Measurements from ENCODE around the gene ZDHHC24.

The ZDHHC24 gene

DNA sequence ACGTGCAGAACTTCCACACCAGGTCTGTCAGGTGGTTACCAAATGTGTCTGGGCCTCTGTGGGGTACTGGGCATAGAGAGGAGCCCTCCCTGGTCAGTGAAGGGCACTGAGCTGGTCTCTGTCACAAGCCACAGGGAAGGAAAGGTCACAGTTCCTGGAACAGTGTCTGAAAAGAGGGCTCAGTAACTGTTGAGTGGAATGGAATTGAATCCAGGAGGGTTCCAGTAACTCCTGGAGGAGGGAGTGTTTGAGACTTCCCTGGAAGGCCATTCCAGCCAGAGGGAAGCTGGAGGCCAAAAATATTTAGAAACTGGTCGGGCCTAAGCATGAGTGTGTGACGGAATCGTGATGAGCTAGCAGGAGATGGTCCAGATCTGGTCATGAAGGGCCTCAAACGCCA, 8.8 kb upstream of the ZDHHC24 start:
- no peak for DNase-seq (ENCODE audit: extremely low read depth, insufficient read length)
- TF ChIP-seq, protein P1, sequence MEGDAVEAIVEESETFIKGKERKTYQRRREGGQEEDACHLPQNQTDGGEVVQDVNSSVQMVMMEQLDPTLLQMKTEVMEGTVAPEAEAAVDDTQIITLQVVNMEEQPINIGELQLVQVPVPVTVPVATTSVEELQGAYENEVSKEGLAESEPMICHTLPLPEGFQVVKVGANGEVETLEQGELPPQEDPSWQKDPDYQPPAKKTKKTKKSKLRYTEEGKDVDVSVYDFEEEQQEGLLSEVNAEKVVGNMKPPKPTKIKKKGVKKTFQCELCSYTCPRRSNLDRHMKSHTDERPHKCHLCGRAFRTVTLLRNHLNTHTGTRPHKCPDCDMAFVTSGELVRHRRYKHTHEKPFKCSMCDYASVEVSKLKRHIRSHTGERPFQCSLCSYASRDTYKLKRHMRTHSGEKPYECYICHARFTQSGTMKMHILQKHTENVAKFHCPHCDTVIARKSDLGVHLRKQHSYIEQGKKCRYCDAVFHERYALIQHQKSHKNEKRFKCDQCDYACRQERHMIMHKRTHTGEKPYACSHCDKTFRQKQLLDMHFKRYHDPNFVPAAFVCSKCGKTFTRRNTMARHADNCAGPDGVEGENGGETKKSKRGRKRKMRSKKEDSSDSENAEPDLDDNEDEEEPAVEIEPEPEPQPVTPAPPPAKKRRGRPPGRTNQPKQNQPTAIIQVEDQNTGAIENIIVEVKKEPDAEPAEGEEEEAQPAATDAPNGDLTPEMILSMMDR (IDR thresholded peaks at IDR 0.05; ENCODE audit: insufficient read depth, low read length, poor library complexity, severe bottlenecking) = no peak
- H3K27me3 ChIP-seq (replicated peaks; ENCODE audit: control insufficient read depth, insufficient read depth, low read length) = no peaks in the 10 kb centered on the region
- no peaks in the 10 kb centered on the region for H3K36me3 ChIP-seq (ENCODE audit: control insufficient read depth, insufficient read depth, low read length)
- H3K4me3 ChIP-seq (replicated peaks; ENCODE audit: low read depth, low read length) = no peak overlapping the region

DNA sequence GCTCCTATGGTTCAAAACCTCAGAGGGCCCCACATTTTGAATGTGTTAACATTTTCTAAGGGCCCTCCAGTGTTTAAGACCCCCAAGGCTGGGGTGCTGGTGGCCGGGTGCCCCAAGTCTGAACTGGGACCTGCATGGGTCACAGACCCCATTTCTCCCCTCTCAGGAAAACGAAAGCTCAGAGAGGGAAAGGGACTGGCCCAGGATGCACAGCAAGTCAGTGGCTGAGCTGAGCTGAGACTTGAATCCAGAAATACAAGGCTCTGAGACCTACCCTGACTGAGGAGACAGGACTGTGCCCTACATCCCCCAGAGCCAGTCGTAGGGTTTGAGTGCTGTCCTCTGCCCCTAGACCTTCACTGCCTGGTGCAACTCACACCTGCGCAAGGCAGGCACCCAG, 5.0 kb upstream of the ZDHHC24 start:
- Histone ChIP-seq H3K36me3 (ENCODE audit: control insufficient read depth, insufficient read depth, low read length) (no peaks in the 10 kb centered on the region), H3K4me3 (replicated peaks; ENCODE audit: low read depth, low read length) (no peak overlapping the region), H3K27me3 (replicated peaks; ENCODE audit: control insufficient read depth, insufficient read depth, low read length) (no peaks in the 10 kb centered on the region; the same call in 1 of the 2 replicates)
- TF ChIP-seq, protein P1 (IDR thresholded peaks at IDR 0.05; ENCODE audit: insufficient read depth, low read length, poor library complexity, severe bottlenecking) = no peak
- DNase-seq (ENCODE audit: extremely low read depth, insufficient read length) = no peak

DNA sequence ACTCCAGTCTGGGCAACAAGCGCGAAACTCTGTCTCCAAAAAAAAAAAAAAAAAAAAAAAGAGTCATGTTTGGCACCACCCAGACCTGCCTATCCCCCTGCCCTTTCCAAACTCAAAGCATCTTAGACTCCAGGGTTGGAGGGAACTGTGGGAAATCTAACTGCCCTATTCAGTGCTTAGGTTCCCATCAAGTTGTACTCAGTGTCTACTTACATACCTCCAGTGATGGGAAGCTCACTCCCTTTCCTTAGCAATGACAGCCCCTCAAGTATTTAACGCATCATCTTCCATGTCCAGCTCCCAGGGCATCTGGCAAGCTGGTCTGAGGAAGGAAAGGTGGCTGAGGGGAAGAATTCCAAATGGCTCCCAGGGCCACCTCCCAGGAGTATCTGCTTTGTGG, 3.8 kb upstream of the ZDHHC24 start:
- DNase-seq (ENCODE audit: extremely low read depth, insufficient read length) = no peak
- H3K4me3 ChIP-seq (replicated peaks; ENCODE audit: low read depth, low read length) = no peak overlapping the region
- H3K36me3 ChIP-seq (ENCODE audit: control insufficient read depth, insufficient read depth, low read length) = no peaks in the 10 kb centered on the region
- TF ChIP-seq, protein P1 (IDR thresholded peaks at IDR 0.05; ENCODE audit: insufficient read depth, low read length, poor library complexity, severe bottlenecking) = no peak
- H3K27me3 ChIP-seq (replicated peaks; ENCODE audit: control insufficient read depth, insufficient read depth, low read length) = no peaks in the 10 kb centered on the region; the same call in 1 of the 2 replicates

DNA sequence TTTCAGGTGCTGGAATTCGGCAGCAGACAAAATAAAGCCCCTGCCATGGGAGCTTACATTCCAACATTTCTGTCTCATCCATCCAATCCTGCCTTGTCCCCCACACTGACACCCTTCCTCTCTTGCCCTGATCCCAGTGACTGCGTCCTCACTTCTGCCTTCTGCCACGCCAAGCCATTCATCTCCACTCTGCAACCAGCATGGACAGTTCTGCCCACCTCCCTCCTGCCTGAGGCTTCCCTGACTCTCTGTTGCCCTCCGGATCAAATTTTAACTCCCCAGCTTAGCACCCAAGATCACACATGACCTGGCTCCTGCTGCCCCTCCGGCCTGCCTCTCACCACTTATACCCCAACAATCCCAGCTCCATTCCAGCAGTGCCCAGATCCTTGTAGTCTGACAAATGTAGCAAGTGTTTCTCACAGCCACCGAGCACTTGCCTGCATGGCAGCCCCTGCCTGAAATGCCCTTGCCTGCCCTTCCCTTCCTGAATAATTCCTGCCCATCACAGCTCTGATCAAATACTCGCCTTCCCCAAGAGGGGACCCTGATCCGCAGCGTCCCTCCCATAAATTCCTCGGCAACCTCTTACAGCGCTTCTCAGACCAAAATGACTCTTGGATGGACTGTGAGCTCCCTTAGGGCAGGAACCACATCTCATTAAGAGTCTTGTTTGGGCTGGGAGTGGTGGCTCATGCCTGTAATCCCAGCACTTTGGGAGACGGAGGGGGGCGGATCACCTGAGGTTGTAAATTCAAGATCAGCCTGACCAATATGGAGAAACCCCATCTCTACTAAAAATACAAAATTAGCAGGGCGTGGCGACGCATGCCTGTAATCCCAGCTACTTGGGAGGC, 3.2 kb upstream of the ZDHHC24 start:
- TF ChIP-seq, protein P1 (IDR thresholded peaks at IDR 0.05; ENCODE audit: insufficient read depth, low read length, poor library complexity, severe bottlenecking) = no peak
- Histone ChIP-seq H3K4me3 (replicated peaks; ENCODE audit: low read depth, low read length) (no peak overlapping the region), H3K27me3 (replicated peaks; ENCODE audit: control insufficient read depth, insufficient read depth, low read length) (no peaks in the 10 kb centered on the region; the same call in 1 of the 2 replicates), H3K36me3 (ENCODE audit: control insufficient read depth, insufficient read depth, low read length) (no peaks in the 10 kb centered on the region)
- DNase-seq (ENCODE audit: extremely low read depth, insufficient read length) = no peak

DNA sequence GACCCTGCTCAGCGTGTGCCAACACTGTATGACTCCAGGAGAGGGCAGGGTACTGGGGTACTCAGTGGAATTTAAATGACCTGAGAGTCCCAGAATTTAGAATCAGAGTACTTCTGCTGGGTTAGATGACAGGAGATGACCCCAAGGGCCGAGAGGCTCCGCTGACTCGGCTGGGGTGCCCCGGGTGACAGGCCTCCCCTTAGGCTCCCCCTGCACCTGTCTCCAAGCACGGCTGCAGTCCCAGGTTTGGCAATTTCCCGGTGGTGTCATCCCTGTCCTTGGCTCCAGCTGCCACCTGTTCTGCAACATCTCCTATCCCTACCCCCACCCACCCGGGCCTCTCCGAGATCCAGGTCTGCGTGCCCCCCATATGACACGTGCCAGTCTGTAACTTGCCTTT, 2.2 kb upstream of the ZDHHC24 start:
- Histone ChIP-seq H3K36me3 (ENCODE audit: control insufficient read depth, insufficient read depth, low read length) (no peaks in the 10 kb centered on the region), H3K27me3 (replicated peaks; ENCODE audit: control insufficient read depth, insufficient read depth, low read length) (no peaks in the 10 kb centered on the region; the same call in 1 of the 2 replicates), H3K4me3 (replicated peaks; ENCODE audit: low read depth, low read length) (no peak overlapping the region)
- TF ChIP-seq, protein P1 (IDR thresholded peaks at IDR 0.05; ENCODE audit: insufficient read depth, low read length, poor library complexity, severe bottlenecking) = no peak
- DNase-seq (ENCODE audit: extremely low read depth, insufficient read length) = no peak
